ENCODE results near the gene EIF4E. TPM values are rescaled to one million over a fixed set of nuclear protein-coding genes. Genes with fewer than 3 reads are reported as not detected.
A peak's percentile ranks its signal among the peaks of the same experiment; 100 is the strongest.

EIF4E gene, protein sequence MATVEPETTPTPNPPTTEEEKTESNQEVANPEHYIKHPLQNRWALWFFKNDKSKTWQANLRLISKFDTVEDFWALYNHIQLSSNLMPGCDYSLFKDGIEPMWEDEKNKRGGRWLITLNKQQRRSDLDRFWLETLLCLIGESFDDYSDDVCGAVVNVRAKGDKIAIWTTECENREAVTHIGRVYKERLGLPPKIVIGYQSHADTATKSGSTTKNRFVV
- total RNA-seq, result 137 and 147 TPM in 2 replicates

DNA sequence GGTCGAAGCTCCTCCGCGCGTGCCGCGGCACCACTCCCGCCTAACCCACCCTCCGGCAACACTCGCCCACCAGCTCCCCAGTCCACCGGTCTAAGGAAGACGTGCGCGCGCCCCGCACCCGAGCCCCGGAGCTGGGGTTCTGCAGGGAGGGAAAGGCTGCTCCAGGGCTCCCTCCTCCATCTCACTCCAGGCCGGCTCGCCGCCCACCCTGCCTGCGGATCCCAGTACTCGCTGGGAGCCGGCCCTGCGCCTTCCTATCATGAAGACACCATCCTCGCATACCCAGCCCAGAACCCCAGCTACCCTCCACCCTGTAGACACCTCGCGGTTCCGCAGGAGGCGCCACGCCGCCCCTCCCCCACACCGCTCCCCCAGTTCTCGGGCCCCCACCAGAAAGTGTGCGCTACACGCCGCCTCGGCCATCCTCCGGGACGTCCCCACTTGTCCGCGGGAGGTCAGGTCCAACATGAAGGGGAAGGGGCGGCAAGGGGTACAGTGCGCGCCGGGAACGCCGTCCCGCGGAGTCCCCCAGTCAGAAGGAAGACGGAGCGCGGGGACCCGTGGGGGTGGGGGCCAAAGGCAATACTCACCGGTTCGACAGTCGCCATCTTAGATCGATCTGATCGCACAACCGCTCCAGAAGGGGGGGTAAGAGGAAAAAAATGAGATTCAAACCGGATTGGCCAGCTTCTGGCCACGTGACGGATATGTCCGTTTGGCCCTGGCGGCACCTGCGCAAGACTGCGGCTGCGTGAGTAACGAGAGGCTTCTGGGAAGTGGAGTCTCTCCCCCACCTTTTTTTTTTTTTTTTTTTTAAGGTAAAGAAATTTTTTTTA lies at the start of gene EIF4E:
EIF4E (minus strand) TSS at position 629 of the 836 bp plus-strand sequence; CDS start at position 608, 21 bp downstream.
- H3K9me3 Mint-ChIP-seq, result no peaks in the 10 kb centered on the region
- peaks cover 10% of the 10 kb centered on the region for H3K36me3 Mint-ChIP-seq (ENCODE audit: low read depth)
- H3K4me1 Mint-ChIP-seq (ENCODE audit: low read depth), result peaks cover 46% of the 10 kb centered on the region

DNA sequence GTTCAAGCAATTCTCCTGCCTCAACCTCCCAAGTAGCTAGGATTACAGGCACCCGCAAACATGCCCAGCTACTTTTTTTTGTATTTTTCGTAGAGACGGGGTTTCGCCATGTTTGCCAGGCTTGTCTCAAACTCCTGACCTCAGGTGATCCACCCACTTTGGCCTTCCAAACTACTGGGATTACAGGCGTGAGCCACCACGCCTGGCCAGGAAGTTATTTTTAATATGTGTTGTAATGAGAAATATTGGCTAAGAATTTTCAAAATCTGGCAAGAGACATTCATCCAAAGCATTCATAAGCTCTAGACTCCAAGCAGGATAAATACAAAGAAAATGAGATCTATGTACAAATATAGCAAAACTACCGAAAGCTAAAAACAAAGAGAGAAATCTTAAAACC lies 48.6 kb upstream of the EIF4E start:
- H3K4me1 Mint-ChIP-seq (ENCODE audit: low read depth), result no peaks in the 10 kb centered on the region
- intact Hi-C loops (cut with micrococcal nuclease), result no loop called here
- peaks cover 7% of the 10 kb centered on the region for H3K27me3 Mint-ChIP-seq (ENCODE audit: insufficient read depth)
- DNase-seq (ENCODE audit: low spot score), result no peak
- no peaks in the 10 kb centered on the region for H3K36me3 Mint-ChIP-seq (ENCODE audit: low read depth)
- H3K9me3 Mint-ChIP-seq, result no peaks in the 10 kb centered on the region
- H3K4me3 Mint-ChIP-seq, result no peak overlapping the region
- H3K27ac Mint-ChIP-seq, result no peak overlapping the region

More for the DNA sequence above, at the start of gene EIF4E:
- intact Hi-C loops (cut with micrococcal nuclease), result loop anchor here (1.0 to 5.0 kb wide), 10 partner anchors 51 to 1022 kb away; partner anchors contain the start of genes H2AZ1, METAP1, STPG2 and TRMT10A
- peak; percentile 96 for DNase-seq (ENCODE audit: low spot score)
- H3K4me3 Mint-ChIP-seq, result peak within 1 kb of the TSS; percentile 98
- no peaks in the 10 kb centered on the region for H3K27me3 Mint-ChIP-seq (ENCODE audit: insufficient read depth)
- peak within 1 kb of the TSS; percentile 100 for H3K27ac Mint-ChIP-seq

DNA sequence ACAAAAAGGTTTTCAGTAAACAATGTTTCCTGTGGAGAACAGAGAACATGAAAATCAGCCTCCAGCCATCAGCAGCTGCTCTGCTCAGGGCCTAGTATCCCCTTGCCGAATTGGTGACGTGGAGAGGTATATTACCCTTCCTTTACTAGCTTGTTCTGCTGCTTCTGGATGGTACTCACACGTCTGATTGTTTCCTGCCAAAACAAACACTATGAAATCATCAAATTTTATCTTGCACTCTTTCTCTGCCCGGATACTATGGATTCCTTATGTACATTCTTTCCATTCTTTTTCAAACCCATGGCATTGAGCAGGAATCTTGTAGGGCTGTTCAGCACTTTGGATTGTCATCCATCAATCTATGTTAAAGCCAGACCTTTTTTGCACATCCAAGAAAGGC lies 47.8 kb upstream of the EIF4E start:
- Mint-ChIP-seq H3K27ac (no peak overlapping the region), H3K9me3 (no peaks in the 10 kb centered on the region), H3K4me3 (no peak overlapping the region), H3K27me3 (ENCODE audit: insufficient read depth) (peaks cover 9% of the 10 kb centered on the region), H3K4me1 (ENCODE audit: low read depth) (no peaks in the 10 kb centered on the region), H3K36me3 (ENCODE audit: low read depth) (no peaks in the 10 kb centered on the region)
- intact Hi-C loops (cut with micrococcal nuclease), result no loop called here
- no peak for DNase-seq (ENCODE audit: low spot score)

DNA sequence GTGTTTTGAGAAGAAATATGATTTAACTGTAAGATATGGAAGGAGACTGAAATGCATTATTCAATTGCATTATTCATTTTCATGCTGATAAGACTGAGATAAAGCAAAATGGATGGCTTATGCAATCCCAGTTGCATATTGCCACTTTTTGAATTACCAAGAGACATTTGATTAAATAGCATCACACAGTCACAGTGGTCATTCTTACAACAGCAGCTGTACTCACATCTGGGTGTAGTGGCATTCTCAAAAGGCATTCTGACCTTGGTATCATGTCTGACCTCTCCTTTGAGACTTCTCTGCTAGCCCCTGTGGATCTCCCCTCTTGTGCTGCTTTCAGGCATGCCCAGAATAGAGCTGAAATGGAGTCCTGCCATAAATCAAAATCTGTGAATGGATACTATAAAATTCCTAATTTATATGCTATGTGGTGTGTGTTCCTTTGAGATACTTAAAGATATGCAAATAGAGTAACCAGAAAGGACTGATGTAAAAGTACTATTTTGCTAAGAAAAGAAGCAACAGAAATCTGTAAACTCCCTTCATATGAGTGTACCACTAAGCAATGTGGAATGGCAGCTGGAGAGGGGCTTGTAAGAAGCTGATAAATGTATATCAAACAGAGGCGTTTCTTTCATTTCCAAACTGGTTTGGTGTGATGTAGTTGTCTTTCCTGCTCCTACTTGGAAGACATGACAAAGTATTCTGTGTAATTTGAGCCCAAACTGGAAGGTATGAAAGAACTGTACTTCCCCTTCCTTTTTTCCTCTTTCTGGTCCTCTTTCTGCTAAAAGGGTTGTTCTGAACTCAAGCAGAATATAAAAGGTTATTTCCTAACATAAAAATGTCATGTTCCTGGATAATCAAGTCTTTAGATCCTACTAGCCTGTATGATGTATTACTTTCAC lies 41.2 kb upstream of the EIF4E start:
- H3K4me3 Mint-ChIP-seq, result no peak overlapping the region
- no peaks in the 10 kb centered on the region for H3K4me1 Mint-ChIP-seq (ENCODE audit: low read depth)

DNA sequence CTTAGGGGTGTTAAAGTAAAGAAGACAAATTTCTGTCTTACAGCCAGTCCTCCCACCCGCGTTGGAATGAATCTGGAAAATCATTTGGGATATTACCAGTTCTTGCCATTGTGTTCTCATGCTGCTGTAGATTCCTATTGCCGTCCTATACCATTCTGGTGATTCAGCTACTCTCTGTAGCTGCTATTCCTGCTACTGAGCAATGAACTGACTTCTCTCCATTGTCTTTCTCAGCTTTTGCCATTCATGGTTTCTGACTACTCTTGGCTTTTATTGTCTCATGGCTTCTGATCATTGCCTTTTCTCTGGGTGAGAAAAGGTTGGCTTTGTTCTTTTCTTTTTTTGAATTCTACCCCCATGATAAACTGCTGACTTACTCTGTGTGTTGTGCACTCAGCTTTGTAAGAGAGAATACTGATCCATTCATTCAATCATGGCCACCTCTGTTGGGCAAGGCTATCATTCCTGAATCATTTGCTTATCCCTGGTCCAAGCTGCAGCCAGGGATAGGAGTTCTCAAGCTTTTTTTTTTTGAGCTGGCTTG lies 38.9 kb upstream of the EIF4E start:
- Mint-ChIP-seq H3K36me3 (ENCODE audit: low read depth) (no peaks in the 10 kb centered on the region), H3K9me3 (no peaks in the 10 kb centered on the region), H3K27me3 (ENCODE audit: insufficient read depth) (peaks cover 14% of the 10 kb centered on the region), H3K27ac (no peak overlapping the region), H3K4me3 (no peak overlapping the region), H3K4me1 (ENCODE audit: low read depth) (peaks cover 8% of the 10 kb centered on the region)
- intact Hi-C loops (cut with micrococcal nuclease), result no loop called here
- no peak for DNase-seq (ENCODE audit: low spot score)

More for the DNA sequence above, 41.2 kb upstream of the EIF4E start:
- no peaks in the 10 kb centered on the region for H3K9me3 Mint-ChIP-seq
- H3K27ac Mint-ChIP-seq, result no peak overlapping the region
- H3K27me3 Mint-ChIP-seq (ENCODE audit: insufficient read depth), result peaks cover 17% of the 10 kb centered on the region
- DNase-seq (ENCODE audit: low spot score), result no peak
- intact Hi-C loops (cut with micrococcal nuclease), result no loop called here
- no peaks in the 10 kb centered on the region for H3K36me3 Mint-ChIP-seq (ENCODE audit: low read depth)

DNA sequence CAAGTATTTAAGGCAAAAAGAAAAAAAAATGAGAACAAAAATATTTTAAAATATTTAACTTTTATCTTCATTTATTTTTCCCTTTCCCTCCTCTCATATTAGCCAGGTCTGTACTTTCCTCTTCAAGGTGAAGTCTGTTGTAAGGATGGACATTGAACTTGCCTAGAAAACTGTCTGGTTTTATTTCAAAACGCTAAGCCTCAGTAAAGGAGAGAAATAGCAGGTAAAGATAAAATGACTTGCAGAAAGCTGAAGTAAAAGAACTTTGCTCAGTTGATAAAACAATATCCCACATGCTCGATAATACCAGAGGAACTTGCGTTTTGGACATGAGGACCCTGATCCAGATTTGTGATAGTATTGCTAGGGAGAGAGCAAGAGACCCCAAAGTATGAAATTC lies 38.0 kb upstream of the EIF4E start:
- Mint-ChIP-seq H3K4me3 (no peak overlapping the region), H3K9me3 (no peaks in the 10 kb centered on the region), H3K36me3 (ENCODE audit: low read depth) (no peaks in the 10 kb centered on the region), H3K27me3 (ENCODE audit: insufficient read depth) (peaks cover 14% of the 10 kb centered on the region), H3K27ac (no peak overlapping the region), H3K4me1 (ENCODE audit: low read depth) (peaks cover 8% of the 10 kb centered on the region)
- no peak for DNase-seq (ENCODE audit: low spot score)
- intact Hi-C loops (cut with micrococcal nuclease), result no loop called here

DNA sequence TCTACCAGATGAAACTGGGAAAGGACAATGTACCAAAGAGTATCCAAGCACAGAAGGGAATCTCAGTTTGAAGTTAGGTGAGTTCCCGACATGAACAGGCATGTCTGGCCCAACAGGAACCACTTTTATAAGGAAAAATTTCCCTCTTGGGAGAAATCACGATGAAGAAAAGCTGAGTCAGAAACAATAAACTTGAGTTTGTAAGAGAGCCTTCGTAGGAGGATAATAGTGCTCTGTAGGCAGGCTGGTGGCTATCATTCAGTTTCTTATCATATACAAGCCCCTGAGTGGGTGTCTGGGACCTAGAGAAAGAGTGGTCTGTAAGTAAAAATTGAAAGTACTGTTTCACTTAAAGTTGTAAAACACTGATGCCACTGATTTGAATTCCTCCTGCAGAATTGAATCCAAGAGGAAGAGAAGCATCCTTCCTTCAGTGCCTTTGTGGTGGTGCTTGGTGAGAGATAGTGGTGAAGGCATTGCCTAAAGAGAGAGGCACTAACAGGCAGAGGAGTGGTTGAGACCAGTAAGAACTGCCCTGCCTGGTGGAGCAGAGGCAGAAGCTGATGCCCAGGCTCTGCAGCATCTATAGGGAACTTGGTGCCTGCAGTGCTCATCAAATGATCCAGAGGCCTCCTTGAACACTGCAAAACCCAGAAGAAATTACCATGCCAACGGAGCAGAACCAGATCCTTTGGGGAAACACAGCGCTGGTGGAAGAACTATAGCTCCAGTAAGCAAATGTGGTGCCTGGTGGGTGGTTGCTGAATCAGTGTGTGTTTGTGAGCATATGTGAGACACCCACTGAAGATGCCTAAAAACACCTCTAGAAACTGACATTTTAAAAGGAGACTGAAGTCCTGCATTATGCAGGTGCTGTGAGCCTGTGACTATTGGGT lies 34.9 kb upstream of the EIF4E start:
- Mint-ChIP-seq H3K9me3 (no peaks in the 10 kb centered on the region), H3K36me3 (ENCODE audit: low read depth) (no peaks in the 10 kb centered on the region), H3K27me3 (ENCODE audit: insufficient read depth) (peaks cover 6% of the 10 kb centered on the region), H3K4me3 (no peak overlapping the region), H3K27ac (peak overlapping the region; percentile 20), H3K4me1 (ENCODE audit: low read depth) (peaks cover 8% of the 10 kb centered on the region)
- intact Hi-C loops (cut with micrococcal nuclease), result no loop called here
- no peak for DNase-seq (ENCODE audit: low spot score)

DNA sequence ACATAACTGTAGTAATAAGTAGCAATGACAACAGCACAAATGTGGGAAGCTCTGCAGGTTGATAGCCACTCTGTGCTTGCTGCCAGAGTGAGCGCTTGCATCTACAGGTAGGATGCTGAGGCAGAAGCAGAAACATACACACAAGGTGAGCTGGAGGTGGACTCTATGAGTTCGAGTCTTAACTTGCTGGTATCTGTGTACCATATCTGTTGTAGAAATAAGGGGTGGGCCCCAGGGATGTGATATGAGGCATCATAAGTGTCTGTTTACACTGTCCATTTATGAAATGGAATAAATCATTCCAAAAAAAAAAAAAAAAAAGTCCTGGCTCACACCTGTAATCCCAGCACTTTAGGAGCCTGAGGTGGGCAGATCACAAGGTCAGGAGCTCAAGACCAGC lies 32.8 kb upstream of the EIF4E start:
- intact Hi-C loops (cut with micrococcal nuclease), result no loop called here
- Mint-ChIP-seq H3K27me3 (ENCODE audit: insufficient read depth) (peaks cover 6% of the 10 kb centered on the region), H3K36me3 (ENCODE audit: low read depth) (no peaks in the 10 kb centered on the region), H3K4me1 (ENCODE audit: low read depth) (peaks cover 8% of the 10 kb centered on the region), H3K27ac (no peak overlapping the region), H3K9me3 (no peaks in the 10 kb centered on the region), H3K4me3 (no peak overlapping the region)
- DNase-seq (ENCODE audit: low spot score), result no peak

DNA sequence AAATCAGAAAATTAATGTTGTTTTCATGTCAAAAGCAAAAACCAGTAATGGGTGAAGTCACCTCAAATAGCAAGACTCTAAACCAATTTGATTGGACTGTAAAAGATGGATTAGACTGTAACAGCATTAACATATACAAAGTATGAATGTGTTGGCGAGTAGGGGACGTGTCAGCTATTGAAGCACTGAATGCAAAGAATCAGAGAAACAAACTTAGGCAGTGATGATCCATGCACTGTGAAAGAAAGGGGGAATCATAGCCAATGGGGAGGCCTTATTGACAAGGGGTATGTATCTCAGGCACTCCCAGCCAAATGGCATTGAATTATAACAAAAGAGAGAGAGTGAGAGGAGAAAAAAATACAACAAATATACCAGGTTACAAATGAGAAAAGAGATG lies 30.5 kb upstream of the EIF4E start:
- Mint-ChIP-seq H3K27me3 (ENCODE audit: insufficient read depth) (peaks cover 4% of the 10 kb centered on the region), H3K4me3 (no peak overlapping the region), H3K27ac (no peak overlapping the region), H3K36me3 (ENCODE audit: low read depth) (no peaks in the 10 kb centered on the region), H3K9me3 (no peaks in the 10 kb centered on the region), H3K4me1 (ENCODE audit: low read depth) (peaks cover 8% of the 10 kb centered on the region)
- intact Hi-C loops (cut with micrococcal nuclease), result no loop called here
- no peak for DNase-seq (ENCODE audit: low spot score)

DNA sequence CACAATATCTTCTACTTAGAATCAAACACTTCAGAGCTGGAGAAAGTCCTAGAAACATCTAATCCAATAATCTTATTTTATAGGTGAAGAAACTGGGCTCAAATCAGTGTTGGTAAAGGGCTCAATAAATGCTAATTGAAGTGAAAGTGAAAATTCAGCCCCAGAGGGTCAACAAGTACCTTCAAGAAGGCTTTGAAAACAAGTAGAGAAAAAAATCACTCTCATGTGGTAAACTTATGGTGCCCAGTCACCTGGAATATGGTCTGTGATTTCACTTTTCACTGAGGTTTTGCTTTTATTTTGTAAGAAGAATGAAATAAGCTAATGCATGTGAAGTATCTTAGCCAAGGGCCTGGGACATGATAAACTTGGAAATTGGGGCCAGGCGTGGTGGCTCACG lies 29.1 kb upstream of the EIF4E start:
- H3K4me1 Mint-ChIP-seq (ENCODE audit: low read depth), result no peaks in the 10 kb centered on the region
- H3K9me3 Mint-ChIP-seq, result no peaks in the 10 kb centered on the region
- no peak overlapping the region for H3K27ac Mint-ChIP-seq
- intact Hi-C loops (cut with micrococcal nuclease), result no loop called here
- no peak for DNase-seq (ENCODE audit: low spot score)
- peaks cover 8% of the 10 kb centered on the region for H3K27me3 Mint-ChIP-seq (ENCODE audit: insufficient read depth)
- no peak overlapping the region for H3K4me3 Mint-ChIP-seq
- no peaks in the 10 kb centered on the region for H3K36me3 Mint-ChIP-seq (ENCODE audit: low read depth)

DNA sequence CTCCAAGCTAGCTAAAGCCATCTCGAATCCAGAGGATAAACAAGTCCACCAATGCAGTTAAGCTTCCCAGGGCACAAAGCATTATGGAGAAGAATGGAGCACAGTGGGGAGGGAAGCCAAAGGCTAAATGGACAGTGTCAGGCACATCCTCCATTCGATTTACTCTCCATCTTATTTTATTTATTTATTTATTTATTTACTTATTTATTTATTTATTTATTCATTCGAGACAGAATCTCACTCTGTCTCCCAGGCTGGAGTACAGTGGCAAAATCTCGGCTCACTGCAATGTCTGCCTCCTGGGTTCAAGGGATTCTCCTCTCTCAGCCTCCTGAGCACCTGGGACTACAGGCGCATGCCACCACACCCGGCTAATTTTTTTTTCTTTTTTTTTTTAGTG lies 26.3 kb upstream of the EIF4E start:
- no peak overlapping the region for H3K27ac Mint-ChIP-seq
- no peak overlapping the region for H3K4me3 Mint-ChIP-seq
- H3K9me3 Mint-ChIP-seq, result no peaks in the 10 kb centered on the region
- DNase-seq (ENCODE audit: low spot score), result no peak
- intact Hi-C loops (cut with micrococcal nuclease), result no loop called here
- peaks cover 8% of the 10 kb centered on the region for H3K27me3 Mint-ChIP-seq (ENCODE audit: insufficient read depth)
- no peaks in the 10 kb centered on the region for H3K4me1 Mint-ChIP-seq (ENCODE audit: low read depth)
- no peaks in the 10 kb centered on the region for H3K36me3 Mint-ChIP-seq (ENCODE audit: low read depth)

DNA sequence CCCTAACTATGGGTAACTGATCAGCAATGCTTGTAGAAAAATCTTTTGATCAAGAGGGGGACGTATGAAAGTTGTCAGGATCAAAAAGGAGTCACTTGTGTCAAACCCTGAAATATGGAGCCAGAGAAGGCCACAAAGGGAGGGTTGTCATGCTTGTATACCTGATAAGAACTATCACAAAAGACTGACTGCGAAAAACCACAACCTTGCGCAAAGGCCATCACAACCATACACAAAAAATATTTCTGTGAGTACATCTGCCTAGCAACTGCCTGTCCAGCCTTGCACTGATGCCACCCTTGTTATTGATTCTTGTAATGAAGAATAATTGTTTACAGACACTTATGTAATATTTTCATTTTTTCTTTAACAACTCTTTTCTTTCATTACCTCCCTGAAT lies 22.8 kb upstream of the EIF4E start:
- Mint-ChIP-seq H3K9me3 (no peaks in the 10 kb centered on the region), H3K27ac (no peak overlapping the region), H3K4me1 (ENCODE audit: low read depth) (no peaks in the 10 kb centered on the region), H3K36me3 (ENCODE audit: low read depth) (no peaks in the 10 kb centered on the region), H3K4me3 (no peak overlapping the region), H3K27me3 (ENCODE audit: insufficient read depth) (peaks cover 4% of the 10 kb centered on the region)
- no peak for DNase-seq (ENCODE audit: low spot score)
- intact Hi-C loops (cut with micrococcal nuclease), result no loop called here

All from activated T-helper 1 cell treated with anti-CD3 and anti-CD28 coated beads, Interleukin-12 subunit alpha, Interleukin-12 subunit beta, Interleukin-2, Interleukin-4 antibody, amounts not matched to agents 30 ng/mL and 10 ng/mL and 1 ng/mL, durations not matched to agents 14 hours and 24 hours and 36 hours (primary cell).